Measurements from ENCODE around the gene LKAAEAR1.

LKAAEAR1 gene

DNA sequence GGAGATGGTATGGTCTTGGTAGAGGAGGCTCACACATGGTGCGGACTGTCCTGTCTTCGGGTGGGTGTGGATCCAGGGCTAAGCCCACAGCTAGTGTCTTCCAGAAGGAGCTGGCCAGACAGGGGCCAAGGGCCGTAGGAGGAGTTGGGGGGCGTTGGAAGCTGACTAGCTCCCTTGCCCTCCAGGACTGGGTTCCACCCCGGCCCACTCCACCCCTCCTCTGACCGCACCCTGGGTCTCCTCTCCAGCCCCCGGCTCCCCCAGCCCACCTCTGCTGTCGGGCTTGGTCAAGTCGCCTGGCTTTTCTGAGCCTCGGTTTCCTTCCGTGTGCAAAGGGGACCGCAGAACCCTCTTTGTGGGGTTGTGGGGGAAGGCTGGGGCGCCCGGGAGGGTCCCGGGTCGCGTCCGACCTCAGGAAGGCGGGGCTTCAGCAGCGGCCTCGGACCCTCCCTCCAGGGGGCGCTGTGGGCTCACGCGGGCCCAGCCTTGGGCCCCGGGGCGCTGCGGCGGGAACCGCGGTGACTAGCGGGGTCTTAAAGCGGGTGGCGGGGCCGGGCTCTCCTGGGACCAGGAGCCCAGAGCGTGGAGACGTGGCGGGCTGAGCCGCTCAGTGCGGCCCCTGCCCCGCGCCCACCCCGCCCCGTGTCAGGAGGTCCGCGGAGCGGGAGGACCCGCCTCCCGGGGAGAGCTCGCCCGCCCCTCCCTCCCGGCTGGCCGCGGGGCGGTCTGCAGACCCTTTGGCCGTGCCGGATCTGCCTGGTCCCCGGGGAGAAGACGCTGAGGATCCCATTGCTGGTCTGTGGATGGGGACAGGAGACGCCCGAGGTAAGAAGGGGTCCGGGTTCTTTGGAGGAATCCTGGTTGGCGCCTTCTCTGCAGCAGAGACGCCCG is 17.8 kb upstream of the LKAAEAR1 start:
- Histone ChIP-seq H3K9ac (ENCODE audit: insufficient read length) (no peak overlapping the region), H3K9me3 (ENCODE audit: low read depth, low read length) (no peaks in the 10 kb centered on the region), H3K4me3 (peak overlapping the region; percentile 65), H3K36me3 (ENCODE audit: insufficient read depth, low read length) (no peaks in the 10 kb centered on the region), H3K27ac (no peak overlapping the region)
- no peak for DNase-seq (ENCODE audit: low read depth, low spot score)
- no peak for TF ChIP-seq FOXP2 (optimal IDR thresholded peaks at IDR 0.05; ENCODE audit: control extremely low read depth, extremely low read length, insufficient read depth)
- no peak for TF ChIP-seq POLR2AphosphoS5 (IDR thresholded peaks at IDR 0.05; ENCODE audit: borderline replicate concordance, low read depth, low read length)
- no peak for TF ChIP-seq EZH2 (IDR thresholded peaks at IDR 0.05)

GRCh38 chr20:64100946-64101688 is 16.9 kb upstream of the LKAAEAR1 start:
- no peak overlapping the region for H3K27ac ChIP-seq
- DNase-seq (ENCODE audit: low read depth, low spot score): no peak
- no peaks in the 10 kb centered on the region for H3K36me3 ChIP-seq (ENCODE audit: insufficient read depth, low read length)
- no peak overlapping the region for H3K4me3 ChIP-seq
- TF ChIP-seq POLR2AphosphoS5 (IDR thresholded peaks at IDR 0.05; ENCODE audit: borderline replicate concordance, low read depth, low read length): no peak
- TF ChIP-seq FOXP2 (optimal IDR thresholded peaks at IDR 0.05; ENCODE audit: control extremely low read depth, extremely low read length, insufficient read depth): no peak
- no peak for TF ChIP-seq EZH2 (IDR thresholded peaks at IDR 0.05)
- H3K9ac ChIP-seq (ENCODE audit: insufficient read length): no peak overlapping the region
- no peaks in the 10 kb centered on the region for H3K9me3 ChIP-seq (ENCODE audit: low read depth, low read length)

DNA sequence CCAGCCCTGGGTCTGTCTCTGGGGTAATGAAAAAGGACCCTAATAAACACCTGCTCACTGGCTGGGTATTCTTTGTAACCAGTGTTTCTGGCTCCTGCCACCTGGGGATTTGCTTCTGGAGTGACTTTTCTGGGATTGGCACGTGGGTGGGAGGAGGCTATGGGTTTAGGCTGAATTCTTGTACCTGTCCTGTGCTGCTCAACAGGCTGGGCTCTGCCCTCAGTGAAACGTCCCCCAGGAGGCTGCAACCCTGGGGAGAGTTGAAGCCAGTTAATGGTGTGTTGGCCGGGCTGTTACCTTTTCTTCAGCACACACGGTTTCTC is 16.3 kb upstream of the LKAAEAR1 start:
- Histone ChIP-seq H3K9ac (ENCODE audit: insufficient read length) (no peak overlapping the region), H3K4me3 (no peak overlapping the region), H3K36me3 (ENCODE audit: insufficient read depth, low read length) (no peaks in the 10 kb centered on the region), H3K9me3 (ENCODE audit: low read depth, low read length) (no peaks in the 10 kb centered on the region), H3K27ac (no peak overlapping the region)
- DNase-seq (ENCODE audit: low read depth, low spot score): no peak
- TF ChIP-seq EZH2 (IDR thresholded peaks at IDR 0.05) (no peak), POLR2AphosphoS5 (IDR thresholded peaks at IDR 0.05; ENCODE audit: borderline replicate concordance, low read depth, low read length) (no peak), FOXP2 (optimal IDR thresholded peaks at IDR 0.05; ENCODE audit: control extremely low read depth, extremely low read length, insufficient read depth) (no peak)

GRCh38 chr20:64099880-64100565 is 15.8 kb upstream of the LKAAEAR1 start:
- TF ChIP-seq POLR2AphosphoS5 (IDR thresholded peaks at IDR 0.05; ENCODE audit: borderline replicate concordance, low read depth, low read length) (no peak), EZH2 (IDR thresholded peaks at IDR 0.05) (no peak)
- Histone ChIP-seq H3K27ac (no peak overlapping the region), H3K4me3 (no peak overlapping the region), H3K9me3 (ENCODE audit: low read depth, low read length) (no peaks in the 10 kb centered on the region), H3K36me3 (ENCODE audit: insufficient read depth, low read length) (no peaks in the 10 kb centered on the region), H3K9ac (ENCODE audit: insufficient read length) (no peak overlapping the region)
- no peak for DNase-seq (ENCODE audit: low read depth, low spot score)

DNA sequence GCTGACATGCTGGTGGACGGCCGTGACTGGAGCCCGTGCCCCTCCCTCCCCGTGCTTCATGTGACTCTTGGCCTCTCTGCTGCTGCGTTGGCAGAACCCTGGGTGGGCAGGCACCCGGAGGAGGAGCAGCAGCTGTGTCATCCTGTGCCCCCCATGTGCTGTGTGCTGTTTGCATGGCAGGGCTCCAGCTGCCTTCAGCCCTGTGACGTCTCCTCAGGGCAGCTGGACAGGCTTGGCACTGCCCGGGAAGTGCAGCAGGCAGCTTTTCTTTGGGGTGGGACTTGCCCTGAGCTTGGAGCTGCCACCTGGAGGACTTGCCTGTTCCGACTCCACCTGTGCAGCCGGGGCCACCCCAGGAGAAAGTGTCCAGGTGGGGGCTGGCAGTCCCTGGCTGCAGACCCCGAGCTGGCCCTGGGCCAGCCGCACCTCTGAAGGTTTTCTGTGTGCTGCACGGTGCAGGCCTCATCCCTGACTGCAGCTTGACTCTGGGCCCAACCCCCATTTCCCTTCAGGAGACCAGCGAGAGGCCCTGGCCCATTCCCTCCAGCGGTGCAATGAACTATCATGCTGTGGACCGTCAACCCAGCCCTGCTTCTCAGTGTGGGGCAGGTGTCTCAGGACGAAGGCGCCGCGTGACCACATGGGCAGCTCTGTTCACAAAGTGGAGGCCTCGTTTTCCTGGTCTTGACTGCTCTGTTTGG is 15.0 kb upstream of the LKAAEAR1 start:
- Histone ChIP-seq H3K27ac (no peak overlapping the region), H3K36me3 (ENCODE audit: insufficient read depth, low read length) (no peaks in the 10 kb centered on the region), H3K9ac (ENCODE audit: insufficient read length) (no peak overlapping the region), H3K4me3 (no peak overlapping the region), H3K9me3 (ENCODE audit: low read depth, low read length) (no peaks in the 10 kb centered on the region)
- DNase-seq (ENCODE audit: low read depth, low spot score): no peak
- TF ChIP-seq EZH2 (IDR thresholded peaks at IDR 0.05) (no peak), POLR2AphosphoS5 (IDR thresholded peaks at IDR 0.05; ENCODE audit: borderline replicate concordance, low read depth, low read length) (no peak), FOXP2 (optimal IDR thresholded peaks at IDR 0.05; ENCODE audit: control extremely low read depth, extremely low read length, insufficient read depth) (no peak)

- TF ChIP-seq FOXP2 (optimal IDR thresholded peaks at IDR 0.05; ENCODE audit: control extremely low read depth, extremely low read length, insufficient read depth) (no peak), POLR2AphosphoS5 (IDR thresholded peaks at IDR 0.05; ENCODE audit: borderline replicate concordance, low read depth, low read length) (no peak), EZH2 (IDR thresholded peaks at IDR 0.05) (no peak)
- no peak for DNase-seq (ENCODE audit: low read depth, low spot score)
- no peaks in the 10 kb centered on the region for H3K36me3 ChIP-seq (ENCODE audit: insufficient read depth, low read length)
- H3K4me3 ChIP-seq: no peak overlapping the region
- no peak overlapping the region for H3K27ac ChIP-seq
- H3K9me3 ChIP-seq (ENCODE audit: low read depth, low read length): no peaks in the 10 kb centered on the region
- H3K9ac ChIP-seq (ENCODE audit: insufficient read length): no peak overlapping the region
Measured at GRCh38 chr20:64098471-64099013, 14.3 kb upstream of the LKAAEAR1 start.

GRCh38 chr20:64096535-64096934 is 12.3 kb upstream of the LKAAEAR1 start:
- no peak overlapping the region for H3K4me3 ChIP-seq
- no peak for TF ChIP-seq POLR2AphosphoS5 (IDR thresholded peaks at IDR 0.05; ENCODE audit: borderline replicate concordance, low read depth, low read length)
- TF ChIP-seq EZH2 (IDR thresholded peaks at IDR 0.05): no peak
- TF ChIP-seq FOXP2 (optimal IDR thresholded peaks at IDR 0.05; ENCODE audit: control extremely low read depth, extremely low read length, insufficient read depth): no peak
- H3K36me3 ChIP-seq (ENCODE audit: insufficient read depth, low read length): no peaks in the 10 kb centered on the region
- no peaks in the 10 kb centered on the region for H3K9me3 ChIP-seq (ENCODE audit: low read depth, low read length)
- no peak for DNase-seq (ENCODE audit: low read depth, low spot score)
- H3K9ac ChIP-seq (ENCODE audit: insufficient read length): no peak overlapping the region
- no peak overlapping the region for H3K27ac ChIP-seq
